HT1080 (cell line): Measurements from ENCODE around the gene CANX. TPM values are rescaled to one million over a fixed set of nuclear protein-coding genes. Genes with fewer than 3 reads are reported as not detected.
"Not testable (repeated sequence)": the region's sequence is repeated elsewhere in the genome, so short reads cannot be mapped to it uniquely, and the experiment has no call there.

Experiments used
- DNase-seq: peaks from one replicate; pipeline ENCODE4 v3.0.0-alpha.2; 2015; ENCODE audit warnings: low read depth
- polyA plus RNA-seq, 2 experiments: library from polyadenylated mRNA; depleted of rRNA; stranded (reverse); fragments of >200 nt; gene quantifications; 2 replicates each; pipeline ENCODE4 v1.2.3, GENCODE V29; 2015
- total RNA-seq: library from RNA; depleted of rRNA; stranded (reverse); fragments of >200 nt; shearing (Covaris generic); gene quantifications from 2 replicates; pipeline ENCODE4 v1.2.3, GENCODE V29; 2014; rRNA removed

CANX gene, protein sequence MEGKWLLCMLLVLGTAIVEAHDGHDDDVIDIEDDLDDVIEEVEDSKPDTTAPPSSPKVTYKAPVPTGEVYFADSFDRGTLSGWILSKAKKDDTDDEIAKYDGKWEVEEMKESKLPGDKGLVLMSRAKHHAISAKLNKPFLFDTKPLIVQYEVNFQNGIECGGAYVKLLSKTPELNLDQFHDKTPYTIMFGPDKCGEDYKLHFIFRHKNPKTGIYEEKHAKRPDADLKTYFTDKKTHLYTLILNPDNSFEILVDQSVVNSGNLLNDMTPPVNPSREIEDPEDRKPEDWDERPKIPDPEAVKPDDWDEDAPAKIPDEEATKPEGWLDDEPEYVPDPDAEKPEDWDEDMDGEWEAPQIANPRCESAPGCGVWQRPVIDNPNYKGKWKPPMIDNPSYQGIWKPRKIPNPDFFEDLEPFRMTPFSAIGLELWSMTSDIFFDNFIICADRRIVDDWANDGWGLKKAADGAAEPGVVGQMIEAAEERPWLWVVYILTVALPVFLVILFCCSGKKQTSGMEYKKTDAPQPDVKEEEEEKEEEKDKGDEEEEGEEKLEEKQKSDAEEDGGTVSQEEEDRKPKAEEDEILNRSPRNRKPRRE
- total RNA-seq: 346 and 364 TPM in 2 replicates
- polyA plus RNA-seq (2015; cell fraction: cytosol; rRNA removed): 232 and 276 TPM in 2 replicates
- 514 and 568 TPM in 2 replicates for polyA plus RNA-seq (2015; cell fraction: nucleus; rRNA removed)

DNA sequence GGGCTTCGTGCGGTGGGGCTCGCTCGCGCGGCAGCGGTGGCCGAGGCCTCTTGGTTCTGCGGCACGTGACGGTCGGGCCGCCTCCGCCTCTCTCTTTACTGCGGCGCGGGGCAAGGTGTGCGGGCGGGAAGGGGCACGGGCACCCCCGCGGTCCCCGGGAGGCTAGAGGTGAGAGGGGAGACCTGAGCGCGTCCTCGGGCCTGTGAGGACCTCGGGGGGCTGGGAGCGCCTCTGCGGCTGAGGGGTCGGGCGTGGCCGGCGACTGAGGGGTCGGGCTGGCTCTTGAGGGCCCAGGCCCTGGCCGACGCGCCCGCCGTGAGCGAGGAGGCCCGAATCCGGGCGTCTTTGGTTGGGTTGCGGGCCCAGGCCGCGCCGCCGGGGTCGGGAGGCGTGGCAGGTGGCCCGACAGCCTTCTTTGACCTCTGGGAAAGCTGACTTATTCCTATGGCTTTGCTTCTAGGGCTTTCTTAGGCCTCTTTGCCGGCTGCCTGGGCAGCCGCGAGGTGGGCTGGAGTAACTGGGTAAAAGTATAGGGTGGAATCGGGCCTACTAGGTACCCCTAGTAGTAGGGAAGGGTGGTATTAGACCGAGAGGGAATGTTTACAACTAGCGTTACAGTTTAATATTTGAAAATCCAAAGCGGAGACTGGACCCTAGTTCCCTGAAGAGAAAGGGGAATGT, at the start of gene CANX:
CANX (plus strand) TSS at position 33 of the 681 bp plus-strand sequence. CDS start 6,715 bp downstream, outside the sequence.
- DNase-seq: peak; percentile 18

DNA sequence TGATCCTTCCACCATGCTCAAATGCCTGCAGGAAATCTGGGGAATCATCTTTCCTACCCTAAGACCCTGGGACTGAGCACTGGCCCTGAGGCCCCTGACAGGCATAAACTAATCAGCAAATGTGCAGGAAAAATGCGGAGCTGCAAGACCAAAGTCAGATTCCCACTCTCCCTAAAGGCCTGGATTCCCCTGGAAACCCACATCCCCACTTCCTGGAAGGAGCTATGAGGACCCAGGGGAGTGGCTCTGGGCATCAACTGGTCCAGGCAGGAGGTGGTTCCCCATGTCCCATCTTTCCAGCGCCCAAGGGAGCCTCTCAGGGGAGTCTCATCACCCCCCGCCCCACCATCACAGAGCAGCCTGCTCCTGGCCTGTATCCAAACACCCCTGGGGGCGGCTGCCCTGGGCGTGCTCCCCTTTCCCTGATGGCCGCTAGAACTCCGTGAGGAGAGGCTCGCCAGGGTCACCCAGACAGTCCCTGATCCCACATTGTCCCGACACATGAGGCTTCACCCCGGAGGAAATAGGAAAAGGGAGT, 49.5 kb upstream of the CANX start:
- DNase-seq: not testable (repeated sequence)

DNA sequence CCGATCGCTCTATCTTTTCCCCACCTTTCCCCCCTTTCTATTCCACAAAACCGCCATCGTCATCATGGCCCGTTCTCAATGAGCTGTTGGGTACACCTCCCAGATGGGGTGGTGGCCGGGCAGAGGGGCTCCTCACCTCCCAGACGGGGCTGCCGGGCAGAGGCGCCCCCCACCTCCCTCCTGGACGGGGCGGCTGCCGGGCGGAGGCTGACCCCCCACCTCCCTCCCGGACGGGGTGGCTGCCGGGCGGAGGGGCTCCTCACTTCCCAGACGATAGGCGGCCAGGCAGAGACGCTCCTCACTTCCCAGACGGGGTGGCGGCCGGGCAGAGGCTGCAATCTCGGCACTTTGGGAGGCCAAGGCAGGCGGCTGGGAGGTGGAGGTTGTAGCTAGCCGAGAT, 48.5 kb upstream of the CANX start:
- not testable (repeated sequence) for DNase-seq

DNA sequence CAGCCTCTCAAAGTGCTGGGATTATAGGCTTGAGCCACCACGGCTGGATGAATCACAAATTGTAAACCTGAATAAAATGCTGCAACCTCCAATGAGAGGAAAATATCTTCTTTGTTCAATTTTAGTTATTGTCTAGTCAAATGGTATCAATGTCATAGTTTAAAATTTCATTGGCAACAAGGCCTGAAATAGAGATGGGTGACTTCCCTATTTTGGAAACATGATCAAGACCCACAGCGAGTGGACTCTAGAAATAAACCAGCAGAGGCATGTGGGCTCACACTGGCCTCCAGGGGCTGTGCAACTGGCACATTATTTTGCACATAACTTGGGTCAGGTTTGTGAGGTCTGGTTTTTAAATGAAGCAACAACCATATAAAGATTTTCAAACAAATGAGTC, 45.6 kb upstream of the CANX start:
- DNase-seq: not testable (repeated sequence)

DNA sequence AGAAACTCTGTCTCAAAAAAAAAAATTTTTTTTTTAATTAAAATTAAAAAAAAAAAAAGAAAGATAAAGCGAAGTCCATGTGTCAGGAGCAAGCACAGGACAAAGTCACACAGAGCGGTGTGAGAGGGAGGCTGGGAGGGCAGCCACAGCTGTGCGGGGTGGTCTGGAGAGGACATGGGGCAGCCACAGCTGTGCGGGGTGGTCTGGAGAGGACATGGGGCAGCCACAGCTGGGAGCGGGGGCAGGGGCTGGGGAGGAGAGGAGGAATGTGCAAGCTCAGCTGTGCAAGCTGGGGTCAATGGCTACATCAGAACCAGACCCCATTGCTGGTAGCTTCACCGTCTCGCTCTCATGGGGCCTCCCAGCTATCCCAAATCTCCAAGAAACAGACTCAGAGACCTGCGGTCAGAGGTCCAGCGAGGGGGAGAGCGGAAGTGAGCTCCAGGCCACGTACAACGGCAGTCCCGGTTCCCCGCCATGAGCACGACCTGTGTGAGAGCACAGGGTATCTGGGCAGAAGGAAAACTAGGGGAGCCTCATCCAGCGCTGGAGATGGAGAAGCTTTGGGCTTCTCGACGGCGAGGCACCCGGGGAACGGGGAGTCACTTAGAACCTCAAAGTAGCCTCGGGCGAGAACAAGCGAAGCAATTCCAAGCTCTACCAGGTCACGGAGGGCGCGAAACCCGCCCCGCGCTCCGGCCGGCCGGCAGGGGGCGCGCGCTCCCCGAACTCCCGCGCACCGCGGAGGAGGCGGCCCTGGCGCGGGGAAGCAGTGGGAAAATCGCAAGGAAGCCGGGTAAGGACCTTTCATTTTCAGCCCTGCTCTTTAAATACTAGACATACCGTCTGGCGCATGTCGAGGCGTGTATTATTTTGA, 41.2 kb upstream of the CANX start:
- DNase-seq: not testable (repeated sequence)

DNA sequence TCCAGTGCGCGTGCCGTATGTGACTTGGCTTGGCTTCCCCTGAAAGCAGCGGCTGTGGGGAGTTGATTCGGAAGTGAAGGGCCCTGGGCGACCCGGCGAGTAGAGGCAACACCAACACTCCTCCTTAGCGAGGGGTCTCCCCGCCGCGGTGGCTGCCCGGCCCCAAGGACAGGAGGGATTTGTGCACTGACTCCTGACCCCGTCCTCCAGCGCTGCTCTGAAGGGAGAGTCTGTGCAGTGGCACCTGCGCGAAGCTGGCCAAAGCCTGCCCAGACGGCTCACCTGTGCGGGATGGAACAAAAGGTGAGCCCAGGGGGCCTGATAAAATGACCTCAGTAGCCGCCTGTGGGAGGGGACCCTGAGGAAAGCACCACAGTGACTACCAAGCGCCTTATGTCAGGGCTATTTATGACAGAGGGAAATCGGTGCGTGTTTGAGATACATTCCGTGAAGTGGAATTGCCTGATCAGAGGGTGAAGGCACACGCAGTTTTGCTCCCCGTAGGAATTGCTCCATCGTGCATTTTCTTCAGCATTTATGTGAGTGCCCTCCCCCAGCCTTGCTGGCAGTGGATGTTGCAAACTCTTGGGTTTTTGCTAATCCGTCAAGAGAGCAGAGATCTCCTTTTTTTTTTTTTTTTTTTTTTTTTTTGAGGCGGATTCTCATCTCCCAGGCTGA, 40.4 kb upstream of the CANX start:
- DNase-seq: not testable (repeated sequence)

DNA sequence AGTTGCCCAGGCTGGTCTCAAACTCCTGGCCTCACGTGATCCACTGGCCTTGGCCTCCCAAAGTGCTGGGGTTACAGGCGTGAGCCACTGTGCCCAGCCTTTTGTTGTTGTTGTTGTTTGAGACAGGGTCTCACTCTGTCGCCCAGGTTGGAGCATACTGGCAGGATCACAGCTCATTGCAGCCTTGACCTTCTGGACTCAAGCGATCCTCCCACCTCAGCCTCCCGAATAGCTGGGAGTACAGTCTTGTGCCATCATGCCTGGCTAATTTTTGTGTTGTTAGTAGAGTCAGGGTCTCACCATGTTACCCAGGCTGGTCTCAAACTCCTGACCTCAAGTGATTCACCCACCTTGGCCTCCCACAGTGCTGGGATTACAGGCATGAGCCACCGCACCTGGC, 37.1 kb upstream of the CANX start:
- not testable (repeated sequence) for DNase-seq

DNA sequence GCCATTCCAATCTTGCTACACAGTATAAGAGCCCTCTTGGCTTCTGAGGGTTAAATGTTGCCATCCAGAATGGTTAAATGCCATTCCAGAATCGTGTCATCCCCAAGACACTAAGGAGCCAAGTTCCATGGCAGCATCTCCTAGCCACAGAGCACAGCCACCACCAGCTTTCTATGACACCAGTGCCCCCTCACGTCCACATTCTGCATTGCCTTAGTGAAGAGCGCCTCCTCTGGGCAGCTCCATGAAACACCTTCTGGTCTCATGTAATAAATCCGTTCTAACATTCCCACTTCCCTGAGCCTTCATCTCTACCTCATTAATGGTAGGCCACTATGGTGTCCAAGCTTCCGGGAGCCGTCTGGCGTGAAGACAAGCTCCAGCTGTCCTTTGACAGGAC, 30.4 kb upstream of the CANX start:
- peak; percentile 55 for DNase-seq

DNA sequence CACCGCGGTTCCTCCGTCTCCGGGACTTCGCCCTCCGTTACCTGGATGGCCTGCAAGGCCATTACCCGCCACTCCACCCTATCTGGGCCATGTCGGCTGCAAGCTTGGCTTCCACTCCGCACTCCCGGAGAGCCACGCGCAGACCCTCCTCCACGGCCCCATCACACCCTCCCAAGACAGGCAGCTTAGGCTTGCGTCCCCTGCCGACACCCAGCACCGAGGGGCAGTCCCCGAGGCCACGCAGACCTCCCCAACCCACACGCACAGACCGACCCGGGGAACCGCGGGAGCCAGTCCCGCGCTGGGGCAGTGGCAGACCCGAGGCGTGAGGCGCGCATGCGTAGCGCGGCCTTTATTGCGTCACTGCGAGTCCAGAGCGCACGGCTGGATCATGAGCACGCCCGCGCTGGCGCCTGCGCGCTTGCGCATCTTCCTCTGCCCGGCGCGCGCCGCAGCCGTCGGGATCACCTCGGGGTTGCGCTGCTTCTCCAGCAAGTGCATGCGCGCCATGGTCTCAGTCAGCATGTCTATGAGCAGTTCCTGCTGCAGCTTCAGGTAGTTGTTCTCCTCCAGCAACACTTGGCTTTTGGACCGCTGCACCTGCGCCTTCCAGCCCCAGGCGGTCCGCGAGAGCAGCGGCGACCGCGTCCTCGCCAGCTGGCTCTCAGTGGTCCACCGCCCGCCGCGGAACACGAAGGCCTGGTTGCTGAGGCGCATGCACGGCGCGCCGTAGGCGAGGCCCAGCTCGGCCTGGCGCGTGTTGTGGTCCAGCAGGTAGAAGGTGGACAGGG, 20.3 kb upstream of the CANX start:
- DNase-seq: peak; percentile 87

DNA sequence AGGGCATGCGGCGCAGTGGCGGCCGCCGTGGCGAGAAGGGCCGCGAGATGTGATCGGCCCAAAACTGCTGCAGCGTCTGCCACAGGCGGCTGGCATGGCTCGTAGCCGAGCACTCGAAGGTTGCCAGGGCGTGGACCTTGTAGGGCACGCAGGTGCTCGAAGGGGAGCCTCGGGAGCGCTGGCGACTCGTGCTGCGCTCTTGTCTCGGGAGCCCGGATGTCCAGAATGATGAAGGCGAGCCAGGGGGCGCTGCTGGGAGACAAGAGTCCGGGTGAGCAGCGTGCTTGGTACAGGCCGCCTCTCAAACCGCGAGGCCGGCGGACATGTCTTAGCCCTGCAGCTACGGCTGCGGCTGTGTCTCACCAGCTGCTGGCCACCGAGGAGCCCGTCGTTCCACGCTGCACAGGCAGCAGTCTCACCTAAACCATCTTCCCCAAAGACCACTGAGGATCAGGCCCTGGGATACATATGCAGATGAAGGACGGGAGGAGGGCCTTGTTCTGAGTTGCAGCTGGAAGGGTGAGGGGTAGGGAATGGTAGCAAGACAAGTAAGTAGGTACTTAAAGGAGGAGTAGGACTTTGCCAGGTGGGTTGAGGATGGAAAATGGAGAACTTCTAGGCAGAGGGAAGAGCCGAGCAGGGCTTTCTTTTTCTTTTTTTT, 19.6 kb upstream of the CANX start:
- no peak for DNase-seq

DNA sequence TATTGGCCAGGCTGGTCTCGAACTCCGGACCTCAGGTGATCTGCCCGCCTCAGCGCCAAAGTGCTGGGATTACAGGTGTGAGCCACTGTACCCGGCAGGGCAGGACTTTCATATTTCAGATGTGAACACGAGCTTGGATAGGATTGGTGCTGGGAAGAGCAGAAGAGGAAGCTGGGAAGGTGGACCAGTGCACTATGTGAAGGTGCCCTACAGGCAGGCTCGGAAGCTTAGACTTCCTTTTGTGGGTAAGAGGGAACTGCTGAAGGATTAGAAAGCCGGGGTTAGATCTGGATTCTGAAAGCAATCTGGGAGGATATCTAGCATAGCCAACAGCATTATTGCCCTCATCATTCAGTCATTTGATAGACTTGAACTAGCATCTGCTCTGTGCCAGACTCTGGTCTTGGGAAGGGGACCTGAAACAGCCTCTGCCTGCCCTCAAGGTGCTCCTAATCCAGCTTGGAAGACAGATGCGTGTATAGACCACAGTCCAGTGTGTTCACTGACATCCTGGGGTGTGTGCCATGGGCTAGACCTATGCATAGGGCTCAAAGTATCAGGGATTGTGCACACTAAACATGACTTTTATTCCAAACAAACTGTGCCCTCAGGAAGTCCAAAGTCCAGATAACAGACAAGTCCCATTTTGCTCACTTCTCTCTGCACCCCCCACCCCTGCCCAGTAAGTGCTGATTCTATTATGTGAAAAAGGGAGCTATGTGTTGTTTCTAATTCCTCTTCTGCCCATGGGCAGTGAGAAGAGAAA, 18.6 kb upstream of the CANX start:
- no peak for DNase-seq

DNA sequence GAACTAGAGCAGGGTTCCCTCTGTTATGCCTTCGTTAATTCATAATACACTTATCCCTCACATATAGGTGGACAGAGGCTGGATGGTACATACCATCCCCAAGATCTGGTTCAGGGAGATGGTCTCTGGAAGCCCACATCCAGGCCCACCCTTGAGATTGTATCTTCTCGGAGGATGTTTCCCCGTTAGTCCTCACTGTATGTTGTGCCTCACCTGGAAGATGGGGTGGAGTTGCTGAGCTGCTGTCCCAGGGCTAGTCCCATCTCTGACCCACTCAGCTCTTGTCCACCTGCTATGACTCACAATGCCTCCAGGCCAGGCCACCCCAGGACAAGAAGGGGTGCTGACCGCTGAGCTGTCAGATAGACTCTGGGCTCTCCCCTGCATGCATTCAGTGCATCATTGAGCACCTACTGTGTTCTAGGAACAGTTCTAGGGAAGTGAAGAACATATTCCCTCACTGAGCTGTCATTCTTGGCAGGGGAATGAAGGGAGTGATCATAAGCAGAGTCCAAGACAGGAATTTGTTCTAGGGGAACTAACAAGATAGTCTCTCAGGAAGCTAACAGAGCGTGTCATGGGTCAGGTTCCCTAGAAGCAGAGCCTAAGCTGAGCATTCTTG, 17.9 kb upstream of the CANX start, which contains the start of gene CBY3:
CBY3 (minus strand) TSS at position 255 of the 622 bp plus-strand sequence; CDS start at position 139, 116 bp downstream.
- DNase-seq: no peak

DNA sequence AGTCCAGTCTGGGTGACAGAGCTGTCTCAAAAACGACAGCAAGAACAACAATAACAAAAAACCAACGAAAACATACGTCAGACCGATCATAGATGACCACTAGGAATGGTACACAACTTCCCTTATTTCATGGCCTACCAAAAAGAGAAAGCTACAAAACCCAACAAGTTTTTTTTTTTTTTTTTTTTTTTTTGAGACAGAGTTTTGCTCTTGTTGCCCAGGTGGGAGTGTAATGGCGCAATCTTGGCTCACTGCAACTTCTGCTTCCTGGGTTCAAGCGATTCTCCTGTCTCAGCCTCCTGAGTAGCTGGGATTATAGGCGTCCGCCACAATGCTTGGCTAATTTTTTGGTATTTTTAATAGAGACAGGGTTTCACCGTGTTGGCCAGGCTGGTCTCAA, 9.6 kb upstream of the CANX start:
- not testable (repeated sequence) for DNase-seq

DNA sequence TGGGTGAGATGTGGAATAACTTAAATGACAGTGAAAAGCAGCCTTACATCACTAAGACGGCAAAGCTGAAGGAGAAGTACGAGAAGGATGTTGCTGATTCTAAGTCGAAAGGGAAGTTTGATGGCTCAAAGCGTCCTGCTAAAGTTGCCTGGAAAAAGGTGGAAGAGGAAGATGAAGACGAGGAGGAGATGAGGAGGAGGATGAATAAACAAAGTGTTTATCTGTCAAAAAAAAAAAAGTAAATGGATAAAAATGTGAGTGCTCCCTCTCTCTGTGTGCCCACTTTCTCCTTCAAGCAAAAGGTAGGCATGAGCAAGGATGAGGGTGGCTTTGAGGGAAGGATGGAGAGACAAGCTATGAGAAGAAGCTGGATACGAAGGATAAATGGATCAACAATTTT, 4.2 kb upstream of the CANX start:
- DNase-seq: no peak

DNA sequence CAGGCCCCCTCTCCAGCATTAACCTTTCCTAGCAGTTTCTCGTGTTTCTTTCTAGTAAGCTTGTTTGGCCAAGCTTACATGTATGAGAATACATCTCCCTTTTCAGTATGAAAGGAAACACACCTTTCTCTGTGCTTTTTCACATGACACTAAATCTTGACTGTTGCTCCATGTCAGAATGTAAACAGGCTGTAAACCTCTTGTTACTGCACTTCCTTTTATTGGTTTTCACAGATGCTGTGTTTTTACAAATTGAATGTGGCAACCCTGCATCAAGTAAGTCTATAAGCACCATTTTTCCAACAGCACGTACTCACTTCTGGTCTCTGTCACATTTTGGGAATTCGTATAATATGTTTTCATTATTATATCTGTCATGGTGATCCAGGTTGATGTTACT, 2.2 kb upstream of the CANX start:
- DNase-seq: no peak

DNA sequence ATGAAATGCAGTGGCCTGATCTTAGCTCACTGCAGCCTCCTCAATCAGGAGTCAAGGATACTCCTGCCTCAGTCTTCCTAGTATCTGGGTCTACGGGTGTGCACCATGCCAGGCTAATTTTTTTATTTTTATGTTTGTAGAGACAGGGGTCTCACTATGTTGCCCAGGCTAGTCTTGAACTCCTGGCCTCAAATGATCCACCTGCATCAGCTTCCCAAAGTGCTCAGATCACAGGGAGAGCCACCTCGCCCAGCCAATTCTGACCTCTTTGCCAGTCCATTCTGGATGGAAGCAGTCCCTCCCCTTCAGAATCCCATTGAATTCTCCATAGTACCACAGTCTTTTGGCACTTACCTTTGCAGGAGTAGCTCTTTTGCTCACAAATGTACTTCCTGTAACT, 1.7 kb upstream of the CANX start:
- no peak for DNase-seq

DNA sequence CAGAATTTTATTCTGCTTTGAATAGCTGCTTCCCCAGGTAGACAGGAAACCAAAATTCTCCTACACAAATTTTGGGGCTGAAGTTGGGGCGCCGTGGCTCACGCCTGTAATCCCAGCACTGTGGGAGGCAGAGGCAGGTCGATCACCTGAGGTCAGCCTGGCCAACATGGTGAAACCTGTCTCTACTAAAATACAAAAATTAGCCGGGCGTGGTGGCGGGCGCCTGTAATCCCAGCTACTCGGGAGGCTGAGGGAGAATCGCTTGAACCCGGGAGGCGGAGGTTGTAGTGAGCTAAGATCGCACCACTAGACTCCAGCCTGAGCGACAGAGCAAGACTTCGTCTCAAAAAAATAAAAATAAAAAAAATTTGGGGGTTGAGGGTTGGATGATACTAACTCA, 1.2 kb upstream of the CANX start:
- DNase-seq: not testable (repeated sequence)
